Measurements from ENCODE around the gene ARHGEF7. TPM values are rescaled to one million over a fixed set of nuclear protein-coding genes. Genes with fewer than 3 reads are reported as not detected.

The ARHGEF7 gene
- polyA plus RNA-seq, 1 donor (not counting 4 experiments of a cell fraction or from before 2014, with no cell fraction given), result 25.2 TPM

DNA sequence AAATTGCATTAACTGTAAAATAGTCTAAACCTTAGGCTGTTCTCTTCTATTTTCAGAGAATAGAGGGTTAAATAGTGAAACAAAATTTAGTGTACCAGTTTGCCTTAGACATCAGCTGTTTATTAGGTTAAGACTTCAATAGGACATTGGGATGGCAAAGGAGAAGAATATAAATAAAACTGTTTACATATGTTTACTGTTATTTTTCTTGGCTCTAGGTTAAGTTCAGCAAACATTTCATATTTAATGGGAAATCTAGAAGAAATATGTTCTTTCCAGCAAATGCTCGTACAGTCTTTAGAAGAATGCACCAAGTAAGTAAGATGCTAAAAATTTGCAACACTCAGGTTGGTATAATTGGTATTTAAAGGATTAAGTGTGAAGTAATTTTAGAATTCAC is 128.9 kb downstream of the ARHGEF7 start:
- H3K27me3 ChIP-seq (ENCODE audit: control insufficient read depth, extremely low read depth, insufficient read depth, low read length), result no peaks in the 10 kb centered on the region
- no peaks in the 10 kb centered on the region for H4K20me1 ChIP-seq (ENCODE audit: control insufficient read depth, extremely low read depth, insufficient read depth, low read length)
- no peaks in the 10 kb centered on the region for H3K79me2 ChIP-seq (ENCODE audit: control insufficient read depth, insufficient read depth, low read length)
- no peak overlapping the region for H3K9ac ChIP-seq (ENCODE audit: control insufficient read depth, extremely low read depth, insufficient read depth, low read length)
- H3K4me1 ChIP-seq (ENCODE audit: control insufficient read depth, extremely low read depth, insufficient read depth, low read length), result no peaks in the 10 kb centered on the region
- H3K9me3 ChIP-seq (ENCODE audit: control insufficient read depth, low read depth, low read length), result no peaks in the 10 kb centered on the region
- peaks cover 4 to 21% of the 10 kb centered on the region in 2 experiments for H3K36me3 ChIP-seq (ENCODE audit: control insufficient read depth in 2 of 2, extremely low read depth in 1 of 2, insufficient read depth in 2 of 2, low read length in 2 of 2)
- FAIRE-seq, result no peak
- no peaks in the 10 kb centered on the region for H3K9me1 ChIP-seq (ENCODE audit: control insufficient read depth, extremely low read depth, insufficient read depth, low read length)
- no peak overlapping the region for H2AFZ ChIP-seq (ENCODE audit: control insufficient read depth, low read length)
- H3K27ac ChIP-seq (ENCODE audit: control insufficient read depth, insufficient read depth, low read length), result no peak overlapping the region
- dilution Hi-C loops (cut with MboI; ENCODE audit: extremely low pct_ligation_motif_present, low sequenced_read_pairs), result no loop called here
- no peak overlapping the region for H3K4me3 ChIP-seq (ENCODE audit: control insufficient read depth in 2 of 3, extremely low read depth in 1 of 3, insufficient read depth in 2 of 3, low read depth in 1 of 3, low read length in 3 of 3)
- TF ChIP-seq CTCF (optimal IDR thresholded peaks at IDR 0.05 in 1 of 3, IDR thresholded peaks at IDR 0.05 in 1 of 3, conservative IDR thresholded peaks at IDR 0.05 in 1 of 3; ENCODE audit: extremely low read depth in 1 of 3, insufficient read depth in 2 of 3, low read length in 3 of 3) (no peak), EZH2 (IDR thresholded peaks at IDR 0.05; ENCODE audit: low read length) (no peak)
- H3K4me2 ChIP-seq (ENCODE audit: control insufficient read depth, extremely low read depth, insufficient read depth, low read depth, low read length), result no peak overlapping the region
- no peak for DNase-seq (ENCODE audit: low read depth, low spot score)

DNA sequence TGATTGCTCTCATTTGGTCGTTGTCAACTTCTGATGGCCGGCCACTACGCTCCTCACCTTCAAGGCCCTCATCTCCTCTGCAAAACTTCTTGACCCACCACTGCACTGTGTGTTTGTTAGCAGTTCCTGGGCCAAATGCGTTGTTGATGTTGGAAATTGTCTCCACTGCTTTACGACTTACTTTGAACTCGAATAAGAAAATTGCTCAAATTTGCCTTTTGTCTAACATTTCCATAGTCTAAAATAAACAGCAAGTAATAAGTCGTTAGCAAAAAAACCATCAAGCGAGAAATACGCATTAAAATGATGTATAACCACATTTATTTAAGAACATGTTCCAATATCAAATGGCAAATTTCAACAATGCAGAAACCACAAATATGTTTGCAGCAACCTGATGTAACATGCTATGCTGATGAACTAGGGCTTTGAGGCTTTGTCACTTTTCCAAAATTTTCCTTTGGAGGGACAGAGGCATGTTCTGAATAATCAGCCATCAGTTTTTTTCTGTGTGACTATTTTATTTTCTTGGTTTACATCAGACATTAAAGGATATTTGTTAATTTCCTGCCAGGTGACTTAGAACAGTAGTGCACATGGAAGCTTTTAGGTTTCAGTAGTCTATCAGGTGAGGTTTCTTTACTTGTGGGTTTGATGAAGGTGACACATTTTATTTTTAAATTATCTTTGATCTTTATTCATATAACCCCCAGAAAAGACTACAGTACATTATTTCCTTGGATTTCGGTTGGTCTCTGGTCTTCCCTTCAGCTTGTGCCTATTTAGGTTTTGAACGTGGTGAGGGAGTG is 130.7 kb downstream of the ARHGEF7 start:
- DNase-seq (ENCODE audit: low read depth, low spot score), result no peak
- dilution Hi-C loops (cut with MboI; ENCODE audit: extremely low pct_ligation_motif_present, low sequenced_read_pairs), result no loop called here
- Histone ChIP-seq H3K9ac (ENCODE audit: control insufficient read depth, extremely low read depth, insufficient read depth, low read length) (no peak overlapping the region), H3K9me1 (ENCODE audit: control insufficient read depth, extremely low read depth, insufficient read depth, low read length) (no peaks in the 10 kb centered on the region), H4K20me1 (ENCODE audit: control insufficient read depth, extremely low read depth, insufficient read depth, low read length) (no peaks in the 10 kb centered on the region), H2AFZ (ENCODE audit: control insufficient read depth, low read length) (no peak overlapping the region), H3K9me3 (ENCODE audit: control insufficient read depth, low read depth, low read length) (no peaks in the 10 kb centered on the region), H3K4me1 (ENCODE audit: control insufficient read depth, extremely low read depth, insufficient read depth, low read length) (no peaks in the 10 kb centered on the region), H3K27me3 (ENCODE audit: control insufficient read depth, extremely low read depth, insufficient read depth, low read length) (no peaks in the 10 kb centered on the region), H3K4me3 (ENCODE audit: control insufficient read depth in 2 of 3, extremely low read depth in 1 of 3, insufficient read depth in 2 of 3, low read depth in 1 of 3, low read length in 3 of 3) (no peak overlapping the region), H3K27ac (ENCODE audit: control insufficient read depth, insufficient read depth, low read length) (no peak overlapping the region), H3K79me2 (ENCODE audit: control insufficient read depth, insufficient read depth, low read length) (no peaks in the 10 kb centered on the region), H3K36me3 (ENCODE audit: control insufficient read depth in 2 of 2, extremely low read depth in 1 of 2, insufficient read depth in 2 of 2, low read length in 2 of 2) (peaks cover 4 to 16% of the 10 kb centered on the region in 2 experiments), H3K4me2 (ENCODE audit: control insufficient read depth, extremely low read depth, insufficient read depth, low read depth, low read length) (no peak overlapping the region)
- FAIRE-seq, result peak; percentile 59
- TF ChIP-seq CTCF (optimal IDR thresholded peaks at IDR 0.05 in 1 of 3, IDR thresholded peaks at IDR 0.05 in 1 of 3, conservative IDR thresholded peaks at IDR 0.05 in 1 of 3; ENCODE audit: extremely low read depth in 1 of 3, insufficient read depth in 2 of 3, low read length in 3 of 3), result no peak
- no peak for TF ChIP-seq EZH2 (IDR thresholded peaks at IDR 0.05; ENCODE audit: low read length)
